KMS-11 (cell line): ENCODE measurements around the gene KSR2.

Source experiments
- H2AFZ ChIP-seq: fragments of 200-600 bp; sonication (generic); 2 replicates; pipeline ENCODE4 v1.6.1; 2016; ENCODE audit warnings: antibody characterized with exemption, mixed run types, low read depth
- H3K27ac ChIP-seq: fragments of 200-600 bp; sonication (generic); 2 replicates; pipeline ENCODE4 v1.6.1; 2016; ENCODE audit warnings: mild to moderate bottlenecking, mixed run types
- H3K27me3 ChIP-seq: fragments of 200-600 bp; sonication (generic); 2 replicates; pipeline ENCODE4 v1.6.1; 2017; ENCODE audit warnings: mild to moderate bottlenecking, low read depth, mixed run types, moderate library complexity; ENCODE audit not compliant: insufficient read depth
- H3K36me3 ChIP-seq: fragments of 200-600 bp; sonication (generic); 2 replicates; pipeline ENCODE4 v1.6.1; 2017; ENCODE audit warnings: mild to moderate bottlenecking, mixed run types; ENCODE audit not compliant: insufficient read depth
- H3K4me1 ChIP-seq: fragments of 200-600 bp; sonication (generic); 2 replicates; pipeline ENCODE4 v1.6.1; 2016; ENCODE audit warnings: mild to moderate bottlenecking, low read depth, mixed run types; ENCODE audit not compliant: poor library complexity, severe bottlenecking
- H3K4me2 ChIP-seq: fragments of 200-600 bp; sonication (generic); 2 replicates; pipeline ENCODE4 v1.7.0; 2016; ENCODE audit warnings: mild to moderate bottlenecking, mixed run types
- H3K4me3 ChIP-seq: fragments of 200-600 bp; sonication (generic); IDR thresholded peaks from 2 replicates; pipeline ENCODE4 v1.6.1; 2017; ENCODE audit warnings: low read depth, low read length, mixed read lengths; ENCODE audit not compliant: insufficient read depth
- H3K79me2 ChIP-seq: fragments of 200-600 bp; sonication (generic); 2 replicates; pipeline ENCODE4 v1.6.1; 2016; ENCODE audit warnings: low read depth, mixed run types; ENCODE audit not compliant: insufficient read depth
- H3K9ac ChIP-seq: fragments of 200-600 bp; sonication (generic); 2 replicates; pipeline ENCODE4 v1.6.1; 2016; ENCODE audit warnings: mild to moderate bottlenecking, mixed run types
- H4K20me1 ChIP-seq: fragments of 200-600 bp; sonication (generic); 2 replicates; pipeline ENCODE4 v1.6.1; 2016; ENCODE audit warnings: mild to moderate bottlenecking, mixed run types; ENCODE audit not compliant: insufficient read depth
- CTCF ChIP-seq: fragments of 200-600 bp; sonication (generic); conservative IDR thresholded peaks from 2 replicates; pipeline ENCODE4 v1.6.1; 2017; ENCODE audit warnings: low read depth, mild to moderate bottlenecking, antibody characterized with exemption, low read length, moderate library complexity, mixed read lengths

Gene KSR2

DNA sequence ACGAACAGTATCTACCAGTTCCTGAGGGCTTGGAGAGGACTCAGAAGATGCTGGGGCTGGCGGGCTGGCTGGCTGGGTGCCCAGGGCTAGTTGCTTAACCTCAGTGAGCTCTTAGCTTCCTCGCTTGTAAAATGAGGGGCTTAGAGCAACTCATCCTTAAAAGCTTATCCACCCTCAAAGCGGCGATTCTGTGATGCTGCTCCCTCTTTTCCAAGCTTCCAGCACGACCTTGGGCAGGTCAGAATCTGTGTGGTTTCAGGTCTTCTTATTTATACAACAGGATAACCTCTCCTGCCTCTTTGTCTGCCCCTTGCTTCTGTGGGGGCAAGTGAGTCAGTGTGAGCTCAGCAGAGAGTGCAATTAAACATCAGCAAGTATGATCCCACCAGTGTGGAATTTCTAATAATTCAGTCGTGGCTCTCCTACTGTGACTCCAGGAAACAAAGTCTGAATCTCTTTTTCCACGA is 281.8 kb downstream of the KSR2 start:
- H3K27ac ChIP-seq: no peak overlapping the region
- no peak overlapping the region for H2AFZ ChIP-seq
- no peak overlapping the region for H3K4me2 ChIP-seq
- no peaks in the 10 kb centered on the region for H4K20me1 ChIP-seq
- no peaks in the 10 kb centered on the region for H3K79me2 ChIP-seq
- TF ChIP-seq CTCF: no peak
- no peaks in the 10 kb centered on the region for H3K4me1 ChIP-seq
- H3K9ac ChIP-seq: no peak overlapping the region
- no peak overlapping the region for H3K4me3 ChIP-seq
- no peaks in the 10 kb centered on the region for H3K36me3 ChIP-seq
- no peaks in the 10 kb centered on the region for H3K27me3 ChIP-seq

DNA sequence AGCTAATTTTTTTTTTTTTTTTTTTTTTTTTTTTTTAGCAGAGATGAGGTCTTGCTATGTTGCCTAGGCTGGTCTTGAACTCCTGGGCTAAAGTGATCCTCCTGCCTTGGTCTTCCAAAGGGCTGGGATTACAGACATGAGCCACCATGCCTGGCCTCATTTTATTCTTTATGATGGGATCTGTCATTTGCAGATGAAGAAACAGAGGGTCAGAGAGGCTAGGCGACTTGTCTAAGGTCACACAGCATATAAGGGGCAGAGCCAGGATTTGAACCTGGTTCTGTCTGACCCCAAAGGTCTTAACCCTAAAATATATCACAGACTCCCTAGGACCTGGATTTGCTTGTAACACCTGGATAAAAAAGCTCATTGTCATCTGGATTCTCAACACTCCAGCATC is 282.6 kb downstream of the KSR2 start:
- H3K4me2 ChIP-seq: no peak overlapping the region
- H3K27me3 ChIP-seq: no peaks in the 10 kb centered on the region
- H4K20me1 ChIP-seq: no peaks in the 10 kb centered on the region
- no peak overlapping the region for H2AFZ ChIP-seq
- no peaks in the 10 kb centered on the region for H3K36me3 ChIP-seq
- no peak for TF ChIP-seq CTCF
- no peak overlapping the region for H3K27ac ChIP-seq
- H3K9ac ChIP-seq: no peak overlapping the region
- no peaks in the 10 kb centered on the region for H3K4me1 ChIP-seq
- H3K79me2 ChIP-seq: no peaks in the 10 kb centered on the region
- no peak overlapping the region for H3K4me3 ChIP-seq

- Histone ChIP-seq H4K20me1 (no peaks in the 10 kb centered on the region), H3K27ac (no peak overlapping the region), H3K9ac (no peak overlapping the region), H2AFZ (no peak overlapping the region), H3K79me2 (no peaks in the 10 kb centered on the region), H3K27me3 (no peaks in the 10 kb centered on the region), H3K4me2 (no peak overlapping the region), H3K4me3 (no peak overlapping the region), H3K36me3 (no peaks in the 10 kb centered on the region), H3K4me1 (no peaks in the 10 kb centered on the region)
- TF ChIP-seq CTCF: no peak
Measured at GRCh38 chr12:117685110-117685926, 283.5 kb downstream of the KSR2 start.

DNA sequence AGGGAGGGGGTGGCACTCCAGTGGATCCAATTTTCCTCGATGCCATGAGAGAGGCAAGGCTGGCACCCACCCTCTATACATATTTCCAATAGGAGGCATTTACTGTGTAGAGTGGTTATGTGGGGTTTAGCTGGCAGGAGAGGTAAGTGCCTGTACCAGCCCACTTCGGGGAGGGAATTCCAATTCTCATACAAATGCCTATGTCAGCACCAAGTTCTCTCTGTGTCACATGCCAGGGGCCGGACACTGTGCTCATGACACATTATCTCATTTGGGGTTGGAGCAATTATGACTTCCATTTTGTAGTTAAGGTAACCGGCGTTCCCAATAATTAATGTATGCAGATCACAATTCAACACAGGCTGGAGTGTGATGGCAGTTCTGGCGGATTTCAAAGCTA is 284.3 kb downstream of the KSR2 start:
- Histone ChIP-seq H3K4me2 (no peak overlapping the region), H4K20me1 (no peaks in the 10 kb centered on the region), H3K4me3 (no peak overlapping the region), H3K9ac (no peak overlapping the region), H3K4me1 (no peaks in the 10 kb centered on the region), H3K27ac (no peak overlapping the region), H3K79me2 (no peaks in the 10 kb centered on the region), H3K36me3 (no peaks in the 10 kb centered on the region), H3K27me3 (no peaks in the 10 kb centered on the region), H2AFZ (no peak overlapping the region)
- no peak for TF ChIP-seq CTCF
